HL-60 (cell line): ENCODE data around the gene AGRN.

Experiments used
- DNase-seq, 2 experiments: peaks; one replicate each; pipeline ENCODE4 v3.0.0-alpha.2; 2010 to 2020; ENCODE audit warnings: low read depth in 1 of 2, low spot score in 1 of 2
- H3K27ac ChIP-seq: fragments of 250-450 bp; sonication (Bioruptor Pico); replicated peaks from 2 replicates; pipeline ENCODE4 v1.5.1; 2020; ENCODE audit warnings: mild to moderate bottlenecking, moderate library complexity
- H3K27me3 ChIP-seq: fragments of 250-450 bp; sonication (Bioruptor Pico); 2 replicates; pipeline ENCODE4 v1.5.1; 2021; ENCODE audit warnings: mild to moderate bottlenecking, moderate library complexity; ENCODE audit not compliant: insufficient read depth, poor library complexity, severe bottlenecking
- H3K4me3 ChIP-seq: replicated peaks from 2 replicates; pipeline ENCODE4 v1.5.1; 2011; ENCODE audit warnings: mild to moderate bottlenecking, control low read depth, low read length; ENCODE audit not compliant: insufficient read depth
- GABPA ChIP-seq: IDR thresholded peaks from 2 replicates; pipeline ENCODE4 v1.6.1; 2012; ENCODE audit warnings: low read depth
- POLR2AphosphoS5 ChIP-seq: IDR thresholded peaks from 2 replicates; pipeline ENCODE4 v1.6.1; 2012; ENCODE audit warnings: low read depth
- SPI1 ChIP-seq: IDR thresholded peaks from 2 replicates; pipeline ENCODE4 v1.6.1; 2012; ENCODE audit warnings: low read depth, mild to moderate bottlenecking, borderline replicate concordance
- TF ChIP-seq, protein P1 (sequence below): IDR thresholded peaks from one replicate; pipeline ENCODE4 v1.5.1; 2011; ENCODE audit warnings: low read length, control low read depth, inconsistent platforms; ENCODE audit not compliant: insufficient read depth
- TF ChIP-seq, protein P2 (sequence below): IDR thresholded peaks from 2 replicates; pipeline ENCODE4 v1.6.1; 2012; ENCODE audit warnings: low read depth; ENCODE audit not compliant: insufficient replicate concordance

The AGRN gene

DNA sequence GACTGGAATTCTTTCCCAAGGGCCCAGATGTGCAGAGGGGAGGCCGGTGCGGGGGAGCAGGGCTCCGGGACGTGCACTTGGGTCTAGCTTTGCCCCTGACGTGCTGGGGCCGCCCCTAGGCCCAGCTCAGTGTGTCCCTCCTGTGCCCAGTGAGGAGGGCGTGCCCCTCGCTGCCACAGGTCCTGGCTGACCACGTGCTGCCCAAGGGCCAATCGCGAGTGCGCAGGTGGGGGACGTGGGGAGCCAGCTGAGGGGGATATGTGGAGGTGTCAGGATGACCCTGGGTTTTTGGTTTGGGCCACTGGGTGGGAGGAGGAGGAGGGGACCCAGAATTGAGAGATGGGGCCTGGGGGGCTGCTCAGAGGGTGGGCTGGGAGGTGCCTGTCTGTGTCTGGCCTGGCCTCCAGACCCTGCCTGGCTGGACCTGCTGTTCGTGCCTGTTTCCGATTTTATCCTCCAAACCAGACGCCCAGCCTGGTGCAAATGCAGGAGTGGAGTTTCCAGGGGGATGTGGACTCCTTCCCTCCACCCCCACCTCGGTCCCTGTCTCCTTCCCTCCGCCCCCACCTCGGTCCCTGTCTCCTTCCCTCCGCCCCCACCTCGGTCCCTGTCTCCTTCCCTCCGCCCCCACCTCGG, 60.3 kb downstream of the AGRN start:
- Histone ChIP-seq H3K4me3 (no peak overlapping the region), H3K27ac (no peak overlapping the region), H3K27me3 (no peaks in the 10 kb centered on the region)
- TF ChIP-seq POLR2AphosphoS5 (no peak), GABPA (no peak), SPI1 (no peak)
- TF ChIP-seq, protein P1, sequence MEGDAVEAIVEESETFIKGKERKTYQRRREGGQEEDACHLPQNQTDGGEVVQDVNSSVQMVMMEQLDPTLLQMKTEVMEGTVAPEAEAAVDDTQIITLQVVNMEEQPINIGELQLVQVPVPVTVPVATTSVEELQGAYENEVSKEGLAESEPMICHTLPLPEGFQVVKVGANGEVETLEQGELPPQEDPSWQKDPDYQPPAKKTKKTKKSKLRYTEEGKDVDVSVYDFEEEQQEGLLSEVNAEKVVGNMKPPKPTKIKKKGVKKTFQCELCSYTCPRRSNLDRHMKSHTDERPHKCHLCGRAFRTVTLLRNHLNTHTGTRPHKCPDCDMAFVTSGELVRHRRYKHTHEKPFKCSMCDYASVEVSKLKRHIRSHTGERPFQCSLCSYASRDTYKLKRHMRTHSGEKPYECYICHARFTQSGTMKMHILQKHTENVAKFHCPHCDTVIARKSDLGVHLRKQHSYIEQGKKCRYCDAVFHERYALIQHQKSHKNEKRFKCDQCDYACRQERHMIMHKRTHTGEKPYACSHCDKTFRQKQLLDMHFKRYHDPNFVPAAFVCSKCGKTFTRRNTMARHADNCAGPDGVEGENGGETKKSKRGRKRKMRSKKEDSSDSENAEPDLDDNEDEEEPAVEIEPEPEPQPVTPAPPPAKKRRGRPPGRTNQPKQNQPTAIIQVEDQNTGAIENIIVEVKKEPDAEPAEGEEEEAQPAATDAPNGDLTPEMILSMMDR = no peak
- TF ChIP-seq, protein P2, sequence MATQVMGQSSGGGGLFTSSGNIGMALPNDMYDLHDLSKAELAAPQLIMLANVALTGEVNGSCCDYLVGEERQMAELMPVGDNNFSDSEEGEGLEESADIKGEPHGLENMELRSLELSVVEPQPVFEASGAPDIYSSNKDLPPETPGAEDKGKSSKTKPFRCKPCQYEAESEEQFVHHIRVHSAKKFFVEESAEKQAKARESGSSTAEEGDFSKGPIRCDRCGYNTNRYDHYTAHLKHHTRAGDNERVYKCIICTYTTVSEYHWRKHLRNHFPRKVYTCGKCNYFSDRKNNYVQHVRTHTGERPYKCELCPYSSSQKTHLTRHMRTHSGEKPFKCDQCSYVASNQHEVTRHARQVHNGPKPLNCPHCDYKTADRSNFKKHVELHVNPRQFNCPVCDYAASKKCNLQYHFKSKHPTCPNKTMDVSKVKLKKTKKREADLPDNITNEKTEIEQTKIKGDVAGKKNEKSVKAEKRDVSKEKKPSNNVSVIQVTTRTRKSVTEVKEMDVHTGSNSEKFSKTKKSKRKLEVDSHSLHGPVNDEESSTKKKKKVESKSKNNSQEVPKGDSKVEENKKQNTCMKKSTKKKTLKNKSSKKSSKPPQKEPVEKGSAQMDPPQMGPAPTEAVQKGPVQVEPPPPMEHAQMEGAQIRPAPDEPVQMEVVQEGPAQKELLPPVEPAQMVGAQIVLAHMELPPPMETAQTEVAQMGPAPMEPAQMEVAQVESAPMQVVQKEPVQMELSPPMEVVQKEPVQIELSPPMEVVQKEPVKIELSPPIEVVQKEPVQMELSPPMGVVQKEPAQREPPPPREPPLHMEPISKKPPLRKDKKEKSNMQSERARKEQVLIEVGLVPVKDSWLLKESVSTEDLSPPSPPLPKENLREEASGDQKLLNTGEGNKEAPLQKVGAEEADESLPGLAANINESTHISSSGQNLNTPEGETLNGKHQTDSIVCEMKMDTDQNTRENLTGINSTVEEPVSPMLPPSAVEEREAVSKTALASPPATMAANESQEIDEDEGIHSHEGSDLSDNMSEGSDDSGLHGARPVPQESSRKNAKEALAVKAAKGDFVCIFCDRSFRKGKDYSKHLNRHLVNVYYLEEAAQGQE = no peak
- DNase-seq = no peak

DNA sequence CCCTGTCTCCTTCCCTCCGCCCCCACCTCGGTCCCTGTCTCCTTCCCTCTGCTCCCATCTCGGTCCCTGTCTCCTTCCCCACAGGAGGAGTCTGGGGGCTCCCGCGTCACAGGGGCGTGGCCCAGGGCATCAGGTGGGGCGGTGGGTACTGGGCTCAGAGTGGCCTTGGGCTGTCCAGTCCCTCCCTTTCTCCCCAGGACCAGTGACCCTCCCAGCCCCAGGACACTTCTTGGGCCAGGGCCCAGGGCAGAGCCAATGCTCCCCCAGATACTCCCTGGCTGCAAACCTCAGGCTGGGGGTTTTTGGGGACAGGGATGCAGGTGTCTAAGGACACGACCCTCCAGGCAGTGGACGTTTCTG, 61.0 kb downstream of the AGRN start:
- TF ChIP-seq POLR2AphosphoS5 = no peak
- no peak for TF ChIP-seq GABPA
- TF ChIP-seq, protein P2 = no peak
- TF ChIP-seq, protein P1 = no peak
- TF ChIP-seq SPI1 = no peak
- DNase-seq = no peak
- Histone ChIP-seq H3K27me3 (no peaks in the 10 kb centered on the region), H3K4me3 (no peak overlapping the region), H3K27ac (no peak overlapping the region)

DNA sequence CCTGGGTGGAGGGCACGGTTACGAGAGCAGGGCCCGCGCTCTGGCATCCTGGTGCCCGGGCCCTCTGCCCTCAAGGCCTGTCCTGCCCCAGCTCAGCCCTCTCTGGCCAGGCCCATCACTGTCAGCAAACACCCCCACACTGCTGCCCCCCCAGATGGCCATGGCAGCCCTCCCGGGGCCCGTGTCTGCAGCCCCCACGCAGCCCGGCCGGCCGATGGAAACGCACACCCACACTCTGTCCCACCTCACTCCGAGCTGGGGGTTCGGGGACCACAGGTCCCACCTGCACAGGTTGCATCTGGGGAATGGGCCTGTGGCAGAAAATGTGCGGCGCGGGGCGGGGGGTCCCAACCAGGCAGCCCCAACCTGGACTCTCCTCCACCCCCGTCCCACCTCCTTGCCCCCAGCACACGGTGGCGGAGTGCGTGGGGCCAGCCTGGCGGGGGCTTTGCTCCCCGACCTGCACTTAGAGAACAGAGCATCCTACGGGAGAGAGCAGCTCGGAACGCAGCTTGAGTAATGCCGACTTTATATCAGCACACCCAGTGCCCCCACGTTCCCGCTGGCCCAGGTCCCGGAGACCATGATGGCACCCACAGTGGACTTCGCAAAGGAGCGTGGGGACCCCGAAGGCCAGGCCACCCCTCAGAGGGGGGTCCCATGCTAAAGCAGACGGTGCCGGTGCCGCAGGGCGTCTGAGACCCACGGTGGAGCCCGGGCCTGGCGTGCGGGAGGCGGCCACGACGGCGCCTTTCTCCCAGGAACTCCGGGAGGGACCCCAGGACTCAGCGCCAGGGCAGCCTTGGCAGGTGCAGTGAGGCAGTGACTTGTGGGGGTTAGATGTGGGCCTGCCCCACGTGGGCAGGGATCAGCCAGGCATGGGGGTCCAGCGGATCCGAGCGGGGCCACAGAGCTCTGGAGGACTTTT, 61.7 kb downstream of the AGRN start:
- H3K27ac ChIP-seq = no peak overlapping the region
- no peak for DNase-seq
- TF ChIP-seq, protein P2 = no peak
- TF ChIP-seq SPI1 (no peak), GABPA (no peak), POLR2AphosphoS5 (no peak)
- TF ChIP-seq, protein P1 = no peak
- no peaks in the 10 kb centered on the region for H3K27me3 ChIP-seq
- no peak overlapping the region for H3K4me3 ChIP-seq
